Suppressor macrophage treated with lipopolysaccharide for 1 hour (primary cell): ENCODE results near the gene KRTAP23-1.

Source experiments
- DNase-seq, 3 donors: peaks; one replicate each; pipeline ENCODE4 v3.0.0-alpha.2; 2020 to 2022

The KRTAP23-1 gene

GRCh38 chr21:30348506-30348905 lies at the start of gene KRTAP23-1:
KRTAP23-1 (minus strand) TSS chr21:30348606; CDS start chr21:30348606, 0 bp downstream.
- DNase-seq: no peak

- DNase-seq: no peak
These were observed 47.3 kb upstream of the KRTAP23-1 start, which contains the start of gene KRTAP13-1 for GRCh38 chr21:30395731-30396130. KRTAP13-1 (plus strand) TSS chr21:30396031; CDS start chr21:30396087, 56 bp downstream.

GRCh38 chr21:30391492-30392025 lies 43.2 kb upstream of the KRTAP23-1 start:
- no peak for DNase-seq

- DNase-seq: no peak
These were observed 33.8 kb upstream of the KRTAP23-1 start for GRCh38 chr21:30382201-30382600.

GRCh38 chr21:30372139-30372770 lies 23.8 kb upstream of the KRTAP23-1 start, which contains the start of gene KRTAP13-2:
KRTAP13-2 (minus strand) TSS chr21:30372271; CDS start chr21:30372213, 58 bp downstream.
- no peak for DNase-seq

- no peak for DNase-seq
These were observed 7.5 kb upstream of the KRTAP23-1 start for GRCh38 chr21:30355906-30356305.

GRCh38 chr21:30354308-30355005 lies 6.1 kb upstream of the KRTAP23-1 start:
- DNase-seq: no peak

GRCh38 chr21:30351534-30351933 lies 3.1 kb upstream of the KRTAP23-1 start:
- DNase-seq: no peak

GRCh38 chr21:30349572-30349971 lies 1.2 kb upstream of the KRTAP23-1 start:
- no peak for DNase-seq

GRCh38 chr21:30345014-30345413 lies 3.4 kb downstream of the KRTAP23-1 start:
- no peak for DNase-seq

GRCh38 chr21:30340714-30341573 lies 7.5 kb downstream of the KRTAP23-1 start:
- DNase-seq: peak; percentile 36 to 50 (median 47)

- no peak for DNase-seq
These were observed 9.7 kb downstream of the KRTAP23-1 start for GRCh38 chr21:30338717-30339116.

- DNase-seq: no peak
These were observed 10.6 kb downstream of the KRTAP23-1 start for GRCh38 chr21:30337772-30338171.

- DNase-seq: no peak
These were observed 11.1 kb downstream of the KRTAP23-1 start, which contains the start of gene KRTAP27-1 for GRCh38 chr21:30337276-30337744. KRTAP27-1 (minus strand) TSS chr21:30337694; CDS start chr21:30337668, 26 bp downstream.

- DNase-seq: no peak
These were observed 11.8 kb downstream of the KRTAP23-1 start for GRCh38 chr21:30336596-30336995.

GRCh38 chr21:30333736-30334135 lies 14.7 kb downstream of the KRTAP23-1 start:
- no peak for DNase-seq

GRCh38 chr21:30332681-30333080 lies 15.7 kb downstream of the KRTAP23-1 start:
- no peak for DNase-seq

- DNase-seq: no peak
These were observed 19.1 kb downstream of the KRTAP23-1 start for GRCh38 chr21:30329203-30329875.

- no peak for DNase-seq
These were observed 22.0 kb downstream of the KRTAP23-1 start for GRCh38 chr21:30326390-30326789.

GRCh38 chr21:30320215-30320614 lies 28.2 kb downstream of the KRTAP23-1 start, which contains the start of gene KRTAP26-1:
KRTAP26-1 (minus strand) TSS chr21:30320315; CDS start chr21:30320035, 280 bp downstream.
- DNase-seq: no peak

GRCh38 chr21:30315701-30316100 lies 32.7 kb downstream of the KRTAP23-1 start:
- no peak for DNase-seq

- DNase-seq: no peak
These were observed 41.5 kb downstream of the KRTAP23-1 start for GRCh38 chr21:30306884-30307283.
